Dedifferentiated amniotic fluid mesenchymal stem cell (primary cell): ENCODE results near the gene TCF20.

Experiments used
- DNase-seq: peaks from one replicate; pipeline ENCODE4 v3.0.0-alpha.2; 2016; ENCODE audit errors: extremely low spot score

The TCF20 gene

DNA sequence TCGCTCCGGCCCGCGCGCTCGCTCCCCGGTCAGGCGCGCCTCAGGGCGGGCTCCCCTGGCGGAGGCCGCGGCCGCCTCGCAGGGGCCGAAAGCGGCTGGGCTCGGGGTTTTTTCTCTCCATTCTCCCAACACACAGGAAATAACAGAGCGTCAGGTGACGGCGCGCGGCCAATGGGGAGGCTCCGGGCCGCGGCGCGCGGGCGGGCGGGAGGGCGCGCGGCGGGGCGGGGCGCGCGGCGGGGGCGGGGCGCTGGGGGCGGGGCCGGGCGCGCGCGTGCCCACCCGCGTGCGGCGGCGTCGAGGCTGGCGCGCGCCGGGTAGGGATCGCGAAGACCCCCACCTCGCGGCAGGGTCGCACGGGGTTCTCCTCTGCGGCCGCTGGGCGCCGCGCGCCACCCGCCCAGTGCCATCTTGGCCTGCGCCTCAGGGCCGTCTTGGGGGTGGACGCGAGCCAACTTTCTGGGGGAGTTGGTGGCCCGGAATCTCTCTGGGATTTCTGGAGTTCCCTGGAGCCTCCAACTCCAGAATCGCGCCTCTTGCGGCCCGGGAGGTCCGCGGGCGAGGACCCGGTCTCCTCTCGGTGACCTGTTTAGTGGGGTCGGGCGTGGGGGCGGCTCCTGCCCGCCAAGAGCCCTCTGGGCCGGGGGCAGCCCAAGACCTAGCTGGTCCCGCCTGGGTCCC, at the start of gene TCF20:
Gene TCF20 (minus strand): TSS at position 144 of the 681 bp plus-strand sequence. CDS start 55,348 bp downstream, outside the sequence.
- peak; percentile 63 for DNase-seq

DNA sequence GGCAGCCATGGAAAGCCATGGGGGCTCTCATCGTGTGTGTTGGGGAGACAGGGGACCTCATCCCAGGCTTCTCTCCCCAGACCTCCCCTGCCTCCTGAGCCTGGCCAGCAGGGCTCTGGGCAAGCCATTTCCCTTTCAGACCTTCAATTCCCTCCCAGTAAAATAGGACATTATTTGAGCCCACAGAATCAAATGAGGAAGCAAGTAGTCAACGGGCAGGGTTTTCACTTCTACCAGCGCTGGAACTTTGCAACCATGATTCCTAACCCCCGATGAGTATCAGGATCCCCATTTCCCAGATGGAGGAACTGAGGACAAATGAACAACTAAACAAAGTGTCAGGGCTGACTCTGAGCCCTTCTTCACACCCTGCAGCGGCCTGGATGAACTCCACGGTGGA, 48.9 kb upstream of the TCF20 start:
- DNase-seq: no peak

DNA sequence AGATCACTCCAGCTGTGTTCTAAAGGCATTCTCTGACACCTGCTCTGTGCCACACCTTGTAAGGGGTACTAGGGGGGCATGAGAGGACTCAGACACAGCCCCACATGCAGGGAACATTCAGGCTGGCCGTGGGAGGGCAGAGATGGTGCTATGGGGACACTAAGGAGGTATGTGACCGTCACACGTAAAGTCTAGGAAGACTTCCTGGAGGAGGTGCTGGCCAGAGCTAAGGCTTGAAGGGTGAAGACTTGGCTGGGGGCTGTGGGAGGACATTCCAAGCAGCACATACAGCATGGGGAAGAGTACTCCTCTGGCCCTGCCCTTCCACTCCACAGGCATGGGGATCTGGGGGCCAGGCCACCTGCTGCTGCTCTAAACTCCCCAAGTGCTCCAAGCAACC, 48.5 kb upstream of the TCF20 start:
- no peak for DNase-seq

DNA sequence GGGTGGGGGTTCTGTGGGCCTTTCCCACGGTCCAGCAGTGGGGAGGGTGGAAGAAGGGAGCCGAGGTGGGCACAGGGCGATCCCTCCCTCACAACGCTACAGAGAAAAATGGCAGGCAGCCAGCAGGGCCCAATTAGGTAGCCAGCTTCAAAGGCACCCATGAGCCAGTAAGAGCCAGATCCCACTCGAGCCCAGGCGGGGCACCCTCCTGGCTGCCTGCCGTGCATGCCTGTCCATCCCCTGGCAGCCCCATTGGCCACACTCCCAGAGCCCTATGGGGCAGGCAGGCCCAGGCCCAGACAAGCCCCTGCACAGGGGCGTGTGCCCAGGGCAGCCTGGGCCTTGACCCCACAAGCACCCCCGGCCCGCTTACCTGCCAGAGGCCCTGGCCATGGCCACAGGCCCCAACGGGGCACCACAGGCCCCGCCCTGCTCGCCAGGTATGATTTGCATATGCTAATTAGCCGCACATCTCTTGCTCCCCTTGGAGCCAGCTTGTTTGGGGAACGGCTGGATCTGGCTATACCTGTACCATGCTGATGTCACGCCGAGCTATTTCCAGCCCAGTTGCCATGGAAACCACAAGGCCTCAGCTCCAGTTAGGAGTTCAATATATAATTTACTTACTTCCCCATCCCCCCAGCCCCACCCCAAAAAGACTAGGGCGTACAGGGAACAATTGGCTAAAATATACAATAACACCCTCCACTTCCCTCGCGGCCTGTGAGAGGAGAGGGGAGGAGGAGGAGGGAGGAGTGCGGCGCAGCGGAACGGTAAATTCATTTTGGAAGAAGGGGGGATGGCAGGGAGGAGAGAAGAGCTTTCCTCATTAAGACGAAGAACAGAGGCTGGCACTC, 47.5 kb upstream of the TCF20 start:
- DNase-seq: no peak

DNA sequence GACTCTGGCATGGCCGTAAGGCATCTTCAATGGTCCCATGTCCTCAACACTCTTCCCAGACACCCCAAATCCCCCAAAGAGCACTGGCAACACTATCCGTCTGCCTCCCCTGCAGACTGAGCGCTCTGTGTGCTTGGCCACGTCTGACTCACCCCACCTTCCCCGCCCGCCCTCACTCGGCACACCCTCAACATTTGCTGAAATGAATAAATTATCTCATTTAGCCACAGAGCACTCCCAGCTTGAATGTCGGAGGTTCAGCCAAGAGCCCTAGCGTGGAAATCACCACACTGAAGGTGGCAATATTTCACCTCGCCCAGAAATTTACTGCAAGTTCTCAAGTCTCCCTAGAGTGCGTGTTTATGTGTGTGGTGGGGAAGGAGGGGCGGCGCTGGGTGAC, 46.6 kb upstream of the TCF20 start:
- no peak for DNase-seq

DNA sequence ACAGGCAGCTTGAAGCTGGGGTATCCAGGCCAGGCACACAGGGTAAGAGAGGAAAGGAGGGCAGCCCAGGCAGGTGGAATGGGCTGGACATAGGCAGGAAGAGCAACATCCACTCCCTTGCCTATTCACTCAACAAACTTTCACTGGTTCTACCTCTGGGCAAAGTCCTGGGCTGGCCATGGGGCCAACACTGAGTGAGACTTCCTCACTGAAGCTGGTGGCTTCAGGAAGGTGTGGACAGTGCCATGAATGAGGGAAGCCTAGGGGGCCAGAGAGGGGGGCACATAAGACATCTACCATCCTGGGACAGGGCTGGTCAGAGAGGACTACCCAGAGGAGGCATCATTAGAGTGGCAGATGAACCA, 44.9 kb upstream of the TCF20 start:
- DNase-seq: no peak

DNA sequence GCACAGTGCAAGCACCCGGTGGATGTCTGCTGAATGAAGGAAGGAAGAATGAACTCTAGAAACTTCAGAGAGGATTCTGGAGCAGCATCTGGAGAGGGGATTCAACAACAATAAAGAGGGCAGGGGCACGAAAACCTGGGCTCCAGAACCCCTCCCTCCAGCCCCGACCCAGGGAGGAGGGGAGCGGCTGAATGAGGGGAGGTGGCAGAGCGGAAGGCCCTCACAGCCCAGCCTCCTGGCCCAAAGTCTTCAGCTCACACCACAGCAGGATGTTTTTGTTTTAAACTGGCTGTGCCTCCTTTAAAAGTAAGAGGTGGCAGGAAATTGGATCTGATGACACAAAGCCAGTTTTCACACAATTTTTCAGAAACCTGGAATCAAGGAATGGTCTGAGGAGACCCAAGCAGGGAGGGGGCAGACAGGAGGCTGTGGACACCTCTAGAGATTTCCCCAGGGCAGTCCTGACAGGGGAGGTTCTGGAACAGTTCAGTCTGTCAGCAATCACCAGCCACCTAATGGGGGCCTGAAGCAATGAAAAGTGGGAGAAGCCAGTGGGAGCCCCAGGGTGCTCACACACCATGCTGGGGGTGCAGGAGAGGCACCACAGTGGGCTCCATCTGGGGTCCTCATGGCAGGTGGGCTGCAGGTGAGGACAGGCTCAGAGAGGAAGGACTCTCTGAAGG, 44.4 kb upstream of the TCF20 start:
- no peak for DNase-seq

DNA sequence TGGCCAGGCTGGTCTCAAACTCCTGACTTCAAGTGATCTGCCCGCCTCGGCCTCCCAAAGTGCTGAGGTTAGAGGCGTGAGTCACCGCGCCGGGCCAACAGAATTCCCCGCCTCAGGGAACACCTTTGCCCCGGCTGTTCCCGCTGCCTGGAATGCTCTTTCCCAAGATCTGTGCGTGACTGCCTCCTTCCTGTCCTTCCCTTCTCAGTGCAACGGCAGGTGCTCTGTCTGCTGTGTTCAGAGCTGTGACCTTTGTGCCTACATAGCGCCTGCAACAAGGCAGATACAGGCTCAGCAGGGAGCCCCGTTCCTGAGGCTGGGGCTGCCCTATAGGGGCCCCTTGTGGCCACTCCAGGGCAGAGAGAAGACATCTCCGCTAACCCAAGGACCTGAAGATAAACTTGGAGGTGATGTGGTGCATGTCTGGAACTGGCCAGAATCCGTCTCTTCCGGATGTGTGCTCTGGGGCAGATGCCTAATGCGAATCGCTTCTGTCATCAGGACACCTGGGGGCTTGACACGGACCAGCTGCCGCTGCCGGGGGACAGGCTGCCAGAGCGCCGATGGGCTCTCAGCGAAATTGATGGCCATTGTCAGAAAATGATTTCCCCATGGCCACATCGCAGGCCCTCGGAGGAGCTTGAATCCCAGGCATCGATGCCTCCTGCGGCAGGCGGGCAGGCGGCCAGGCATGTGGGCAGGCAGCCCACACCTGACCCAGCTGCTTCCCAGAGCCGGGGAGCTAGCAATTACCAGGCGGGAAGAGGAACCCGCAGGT, 43.5 kb upstream of the TCF20 start:
- no peak for DNase-seq

DNA sequence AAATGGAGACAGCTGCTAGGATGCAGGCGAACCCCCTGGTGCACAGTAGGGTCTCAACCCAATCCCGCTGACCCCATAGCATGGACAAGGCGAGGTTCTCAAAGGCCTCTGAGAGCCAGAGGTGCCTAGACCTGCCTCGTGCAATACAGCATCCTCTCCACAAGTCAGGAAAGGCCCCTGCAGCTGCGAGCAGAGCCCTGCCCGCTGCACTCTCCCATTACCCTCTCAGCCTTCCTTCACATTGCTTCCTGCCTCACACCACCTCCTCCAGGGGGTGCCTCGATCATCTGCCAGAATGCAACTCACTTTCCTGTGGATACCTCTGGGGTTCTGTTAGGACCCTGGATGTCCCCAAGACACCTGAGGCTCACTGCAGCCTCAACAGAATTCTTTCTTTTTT, 42.8 kb upstream of the TCF20 start:
- no peak for DNase-seq

DNA sequence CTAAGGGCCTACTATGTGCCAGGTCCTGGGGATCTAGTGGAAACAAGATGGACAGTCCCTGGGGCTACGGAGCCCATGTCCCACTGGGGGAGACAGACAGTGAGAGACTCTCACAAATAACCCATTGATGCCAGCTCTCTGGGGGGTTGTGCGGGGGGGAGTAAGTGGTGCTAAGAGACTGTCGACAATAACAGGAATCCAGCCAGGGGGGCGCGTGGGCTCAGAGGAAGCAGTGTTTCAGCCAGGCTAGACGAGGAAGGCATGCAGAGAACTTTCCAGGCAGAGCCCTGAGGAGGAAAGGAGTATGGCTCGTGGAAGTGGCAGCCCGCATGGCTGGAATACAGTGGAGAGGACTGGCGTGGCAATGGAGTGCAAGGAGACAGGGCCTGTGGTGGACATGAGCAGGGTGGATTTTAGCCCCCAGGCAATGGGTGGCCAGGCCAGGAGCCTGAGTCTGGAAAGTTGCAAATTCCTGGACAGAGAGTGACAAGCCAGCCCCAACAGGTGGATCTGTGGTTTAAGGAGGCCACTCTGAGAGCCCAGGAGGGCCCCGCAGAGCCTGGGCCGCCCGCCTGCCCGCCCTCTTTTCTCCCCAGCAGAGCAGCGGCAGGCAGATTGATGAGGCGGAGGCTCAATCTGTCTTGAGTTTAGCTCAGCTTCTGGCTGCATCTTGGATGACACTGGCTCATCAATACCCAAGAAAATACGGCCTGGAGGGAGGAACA, 40.0 kb upstream of the TCF20 start:
- DNase-seq: no peak

DNA sequence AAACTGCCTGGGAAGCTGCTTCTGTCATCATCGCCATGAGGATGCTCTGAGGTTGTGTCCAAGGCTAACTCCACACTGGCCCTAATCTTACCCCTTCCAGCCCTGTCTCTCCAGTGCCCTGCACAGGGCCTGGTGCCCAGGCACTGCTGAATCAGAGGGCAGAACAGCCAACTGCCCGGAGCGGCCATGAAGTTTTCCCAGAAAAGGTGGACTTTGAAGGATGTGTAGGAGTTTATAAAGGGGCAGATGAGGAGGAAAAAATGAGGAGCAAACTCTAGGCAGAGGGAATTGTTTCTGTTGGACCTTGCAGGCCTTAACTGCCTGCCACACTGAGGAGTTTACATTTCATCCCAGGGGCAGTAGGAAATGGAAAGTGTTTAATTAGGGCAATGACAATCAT, 39.4 kb upstream of the TCF20 start:
- no peak for DNase-seq

DNA sequence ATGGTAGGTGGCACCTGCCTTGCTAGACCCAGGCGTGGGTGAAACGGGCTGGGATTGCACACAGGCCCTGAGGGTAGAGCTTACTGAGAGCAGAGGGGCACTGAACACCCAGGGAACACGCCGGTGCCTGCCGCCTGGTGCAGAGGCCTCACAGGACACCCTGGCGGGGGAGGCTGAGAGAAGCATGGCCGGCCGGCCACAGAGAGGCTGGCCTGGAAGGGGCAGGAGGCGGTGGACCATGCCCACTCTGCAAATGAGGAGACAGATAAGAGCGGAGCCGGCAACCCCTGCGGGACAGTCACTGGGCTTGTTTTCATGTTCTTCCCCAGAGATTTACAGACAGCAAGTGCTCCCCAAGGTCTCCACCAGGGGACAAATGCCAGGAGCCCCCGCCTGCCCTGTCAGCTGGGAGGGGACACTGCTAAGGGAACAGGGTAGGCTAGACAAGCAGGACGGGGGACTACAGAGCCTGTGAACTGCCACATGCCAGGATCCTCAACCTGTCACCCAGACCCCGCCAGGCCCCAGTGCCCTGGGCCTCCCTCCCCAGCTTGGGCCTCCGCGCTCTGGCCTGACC, 38.5 kb upstream of the TCF20 start:
- DNase-seq: no peak

DNA sequence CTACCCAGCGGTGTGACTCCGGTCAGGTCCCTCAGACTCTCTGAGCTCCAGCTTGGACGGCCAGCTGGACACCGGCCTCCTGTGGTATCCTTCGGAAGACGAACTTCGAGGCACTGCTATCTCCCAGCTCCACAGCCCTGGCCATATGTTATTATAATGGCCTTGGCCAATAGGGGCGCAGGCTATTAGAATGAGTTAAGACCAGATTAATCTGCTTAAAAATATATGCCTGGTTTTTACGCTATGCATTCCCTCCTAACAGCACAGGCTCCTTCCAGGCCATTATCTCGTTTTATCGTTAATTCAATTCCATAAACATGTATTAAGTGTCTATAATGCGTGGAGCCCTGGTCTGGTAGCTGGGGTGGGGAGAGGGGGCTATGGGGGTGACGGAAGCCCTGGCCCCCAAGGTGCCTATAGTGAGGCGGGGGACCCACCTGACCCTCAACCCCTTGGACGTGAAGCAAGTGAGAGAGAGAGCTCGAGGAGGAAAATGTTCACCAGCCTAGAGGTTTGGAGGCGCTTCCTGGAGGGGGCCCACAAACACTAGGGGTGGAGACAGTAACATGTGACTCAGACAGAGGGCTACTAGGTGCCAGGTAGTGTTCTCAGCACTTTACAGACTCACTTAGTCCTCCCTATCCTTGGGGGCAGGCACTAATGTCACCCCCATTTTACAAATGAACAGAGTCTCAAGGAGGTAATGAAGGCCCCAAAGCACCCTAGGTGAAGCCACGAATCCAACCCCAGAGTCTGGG, 37.5 kb upstream of the TCF20 start:
- no peak for DNase-seq

DNA sequence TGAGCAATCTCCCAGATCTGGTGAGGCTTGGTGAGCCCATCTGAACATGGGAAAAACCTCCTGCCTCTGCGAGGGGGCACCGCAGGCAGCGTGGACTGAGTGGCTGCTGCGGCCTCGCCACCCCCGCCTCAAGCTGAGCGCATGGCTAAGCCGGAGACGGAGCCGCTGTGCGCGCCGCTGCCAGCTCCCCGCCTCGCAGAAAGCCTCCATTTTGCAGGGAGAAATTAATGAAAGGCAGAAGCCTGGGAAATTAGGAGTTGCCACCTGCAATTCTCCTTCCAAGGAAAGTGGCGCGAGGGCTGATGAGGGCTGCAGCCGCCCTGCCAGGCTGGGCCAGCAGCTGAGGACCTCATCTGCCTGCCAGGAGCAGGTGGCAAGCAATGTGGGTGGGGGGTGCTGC, 35.6 kb upstream of the TCF20 start:
- DNase-seq: no peak

DNA sequence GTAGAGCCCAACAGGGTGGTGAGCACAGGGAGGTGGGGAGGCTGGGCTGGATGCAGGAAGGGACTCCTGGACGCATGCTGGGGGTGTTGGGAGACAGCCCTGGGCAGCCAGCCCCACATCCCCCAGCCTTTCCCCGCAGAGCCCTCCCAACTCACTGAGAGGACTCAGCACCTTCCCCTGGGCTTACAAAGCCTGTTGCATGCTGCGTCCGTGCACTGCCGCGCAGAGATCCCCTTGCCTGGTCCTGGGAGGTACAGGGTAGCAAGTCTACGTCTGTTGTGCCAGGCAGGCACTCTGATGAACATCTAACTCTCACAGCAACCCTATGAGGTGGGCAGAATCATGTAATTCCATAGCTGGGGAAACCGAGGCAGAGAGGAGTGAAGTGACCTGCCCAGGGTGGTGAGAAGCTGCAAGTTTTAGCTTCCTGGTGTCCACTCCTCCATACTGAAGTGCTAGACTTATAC, 33.9 kb upstream of the TCF20 start:
- DNase-seq: no peak

DNA sequence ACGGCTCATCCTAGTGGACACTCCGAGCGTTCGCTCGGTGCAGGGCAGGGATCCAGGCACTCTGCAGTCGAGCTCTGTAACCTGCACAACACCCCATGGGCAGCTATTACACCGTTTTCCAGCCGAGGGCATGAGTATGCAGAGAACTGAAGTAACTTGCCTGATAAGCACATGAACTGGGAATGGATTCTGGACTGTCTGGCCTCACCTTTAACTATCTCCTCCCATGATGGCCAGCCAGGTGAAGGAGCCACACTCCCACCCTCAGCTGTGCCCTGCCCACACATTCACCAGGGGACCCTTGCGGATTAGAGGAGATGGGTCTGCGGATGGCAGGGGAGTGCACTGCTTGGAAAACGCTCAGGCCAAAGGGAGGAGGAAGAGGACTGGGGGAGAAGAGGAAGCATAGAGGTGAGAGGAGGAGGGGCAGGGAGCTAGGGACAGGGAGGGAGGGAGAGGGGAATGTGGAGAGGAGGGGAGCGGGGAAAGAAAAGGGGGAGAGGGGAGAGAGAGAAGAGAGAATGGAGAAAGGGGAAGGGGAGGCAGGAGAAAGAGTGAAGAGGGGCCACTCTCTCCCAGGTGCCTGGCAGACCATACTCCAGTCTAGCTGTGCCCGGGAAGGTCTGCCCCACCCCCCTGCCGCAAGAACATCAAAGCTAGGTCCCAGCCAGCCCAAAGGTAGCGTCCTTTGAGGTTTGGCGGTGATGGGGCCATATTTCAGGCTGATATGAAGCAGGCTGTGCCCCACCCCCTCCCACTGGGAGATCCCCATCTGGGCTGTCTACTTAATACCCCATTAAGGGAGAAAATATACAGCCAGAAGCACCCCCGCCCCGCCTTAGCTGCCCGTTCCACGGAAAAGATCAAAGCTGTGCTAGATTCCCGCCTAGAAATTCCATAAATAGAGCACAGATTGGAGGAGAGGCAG, 33.2 kb upstream of the TCF20 start:
- no peak for DNase-seq

DNA sequence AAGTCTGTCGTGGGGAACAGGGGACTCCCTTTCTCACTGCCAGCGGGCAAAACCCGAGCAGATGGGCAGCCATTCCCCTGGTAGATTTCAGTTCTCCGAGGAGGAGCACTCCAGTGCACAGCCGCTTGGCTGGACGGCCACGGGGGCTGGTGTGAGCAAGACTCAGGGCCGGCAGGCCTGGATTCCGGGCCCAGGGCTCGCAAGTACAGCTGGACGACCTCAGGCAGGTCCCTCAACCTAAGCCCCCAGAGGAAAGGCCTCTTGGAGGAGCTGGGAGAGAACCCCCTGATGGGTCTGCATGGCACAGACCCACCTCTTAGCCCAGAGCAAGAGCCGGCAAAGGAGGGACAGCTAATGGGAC, 31.3 kb upstream of the TCF20 start:
- DNase-seq: no peak

DNA sequence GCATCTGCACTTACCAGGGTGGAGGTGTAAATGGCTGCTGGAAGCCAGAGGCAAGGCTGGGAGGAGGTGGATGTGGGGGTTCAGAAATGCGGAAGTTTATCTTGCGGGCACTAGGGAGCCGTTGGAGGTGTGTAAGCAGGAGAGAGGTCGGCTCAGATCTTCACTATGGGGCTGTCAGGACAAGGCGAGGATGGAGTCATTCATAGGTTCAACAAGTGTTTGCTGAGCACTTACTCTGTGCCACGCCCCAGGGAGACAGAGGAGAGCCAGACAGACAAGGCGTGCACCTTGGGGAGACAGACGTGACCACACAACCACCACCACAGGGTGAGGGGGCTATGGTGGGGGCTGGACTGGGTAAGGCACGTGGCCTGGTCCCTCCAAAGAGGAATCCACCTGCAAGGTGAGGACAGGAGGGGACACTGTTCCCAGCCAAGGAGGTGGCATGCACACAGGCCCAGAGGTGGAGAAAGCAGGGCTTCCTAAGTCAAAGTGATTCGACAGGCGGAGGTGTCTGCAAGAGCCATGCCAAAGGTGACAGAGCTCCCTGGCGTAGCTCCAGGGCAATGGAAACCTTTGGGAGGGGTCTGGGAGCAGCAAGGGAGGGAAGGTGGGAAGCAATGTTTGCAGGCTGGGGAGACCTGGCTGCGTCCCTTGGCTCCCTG, 30.8 kb upstream of the TCF20 start:
- no peak for DNase-seq
